Right hindlimb (tissue), 1 donor: ENCODE data around the gene ALX4.

ENCODE experiments used
- DNase-seq: peaks from one replicate; pipeline ENCODE4 v3.0.0-alpha.2; 2018

The ALX4 gene

GRCh38 chr11:44309478-44310205, at the start of gene ALX4:
TSS of gene ALX4 (minus strand) at chr11:44310139. CDS start at chr11:44310062, 77 bp downstream.
- peak; percentile 88 for DNase-seq

GRCh38 chr11:44359162-44359561, 49.2 kb upstream of the ALX4 start:
- peak; percentile 54 for DNase-seq

DNA sequence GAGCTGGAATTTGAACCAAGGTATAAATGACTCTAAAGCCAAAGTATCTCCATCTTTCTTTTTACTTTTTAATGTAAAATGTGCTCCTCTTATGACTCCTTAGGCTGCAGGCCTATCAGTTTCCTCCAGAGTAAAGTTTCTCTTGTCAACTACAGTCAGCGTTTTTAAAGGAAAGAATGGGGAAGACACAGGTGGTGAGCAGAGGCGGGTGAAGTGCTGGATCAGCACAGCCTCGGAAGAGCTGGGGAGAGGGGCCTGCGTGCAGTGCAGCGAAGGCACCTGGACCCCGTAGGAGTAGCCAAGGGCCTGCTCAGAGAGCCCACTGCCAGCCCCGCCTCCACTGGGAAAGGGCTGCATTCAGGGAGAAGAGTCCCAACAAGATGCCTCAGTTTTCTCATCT, 48.8 kb upstream of the ALX4 start:
- DNase-seq, result no peak

DNA sequence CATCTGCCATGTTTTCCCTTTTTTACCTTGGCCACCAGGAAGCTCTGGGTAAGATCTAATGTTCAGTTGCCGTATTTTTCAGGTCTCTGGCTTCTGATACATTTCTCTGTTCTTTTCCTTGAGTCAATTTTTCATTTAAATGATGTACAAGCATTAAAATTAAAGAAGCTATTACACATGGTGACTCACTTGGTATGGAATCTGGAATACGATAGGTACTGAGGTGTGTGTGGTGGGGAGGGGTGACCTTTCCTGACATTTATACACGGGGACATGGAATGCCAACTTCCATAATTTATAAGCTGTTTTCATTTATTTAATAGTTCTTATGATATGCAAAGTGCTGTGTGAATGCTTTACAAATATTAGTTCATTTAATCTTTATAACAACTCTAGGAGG, 47.8 kb upstream of the ALX4 start:
- DNase-seq, result no peak

DNA sequence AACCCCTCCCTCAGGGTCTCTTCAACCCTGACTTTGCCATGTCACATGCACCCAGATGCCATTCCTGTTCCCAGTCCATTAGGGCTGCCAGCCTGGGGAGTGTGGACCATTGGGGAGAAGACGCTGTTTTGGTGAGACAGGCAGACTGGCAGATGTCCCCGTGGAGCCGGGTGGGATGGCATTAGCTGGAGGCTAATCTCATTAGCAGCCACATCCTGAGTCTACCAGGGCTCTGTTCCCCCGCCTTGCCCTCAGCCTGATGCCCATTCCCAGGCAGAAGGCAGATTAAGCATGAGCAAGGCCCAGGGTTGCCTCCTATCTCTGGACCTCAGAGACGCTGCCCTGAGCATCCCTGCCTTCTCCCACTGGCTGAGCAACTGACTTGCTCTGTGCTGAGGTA, 46.4 kb upstream of the ALX4 start:
- no peak for DNase-seq

GRCh38 chr11:44351898-44352498, 42.1 kb upstream of the ALX4 start:
- DNase-seq, result no peak

DNA sequence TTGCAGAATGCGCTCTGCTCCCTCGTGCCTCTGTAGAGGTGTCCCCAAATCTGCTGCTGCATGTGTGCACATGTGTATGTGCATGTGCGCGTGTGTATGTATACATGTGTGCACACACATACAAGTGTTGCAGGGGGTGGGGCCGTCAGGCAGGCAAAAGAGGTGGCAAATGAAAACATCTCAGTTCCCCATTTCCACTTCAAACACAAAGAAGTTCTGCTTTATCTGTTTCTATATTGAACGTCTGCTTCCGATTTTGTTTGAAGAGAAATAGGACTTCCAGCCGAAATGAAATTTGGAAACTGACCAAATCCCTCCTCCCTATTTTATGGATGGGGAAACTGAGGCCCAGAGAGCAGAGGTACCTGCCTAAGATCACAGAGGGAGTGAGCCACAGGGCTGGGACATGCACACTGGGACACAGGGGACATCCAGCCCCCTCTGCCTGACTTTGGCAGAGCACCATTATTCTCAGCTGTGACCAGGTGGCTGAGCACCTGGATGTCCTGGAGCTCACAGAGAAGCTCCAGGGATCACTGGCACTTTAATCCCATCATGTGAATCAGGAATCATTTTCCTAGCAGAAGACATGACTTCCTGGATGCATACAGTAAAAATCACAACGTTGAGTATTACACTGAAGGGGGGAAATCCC, 41.2 kb upstream of the ALX4 start:
- no peak for DNase-seq

GRCh38 chr11:44349328-44349727, 39.4 kb upstream of the ALX4 start:
- no peak for DNase-seq

DNA sequence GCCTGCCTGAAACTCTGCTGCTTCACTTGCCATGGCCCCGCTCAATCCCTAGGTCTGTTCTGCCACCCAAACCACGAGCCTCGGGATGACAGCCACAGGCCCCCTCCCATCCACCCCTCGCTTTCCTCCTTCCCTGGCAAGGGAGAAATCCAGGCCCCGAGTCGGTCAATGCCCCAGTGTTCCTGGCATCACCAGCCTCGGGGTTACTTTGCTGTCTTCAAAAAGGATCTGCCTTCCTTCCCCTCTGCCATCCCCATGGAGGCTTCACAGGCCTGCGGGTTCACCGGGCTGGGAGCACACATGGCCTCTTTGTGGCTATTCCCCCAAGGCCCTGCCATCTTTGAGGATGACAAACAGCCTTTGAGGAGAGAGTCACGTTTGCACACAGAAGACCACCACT, 38.8 kb upstream of the ALX4 start:
- DNase-seq, result no peak

DNA sequence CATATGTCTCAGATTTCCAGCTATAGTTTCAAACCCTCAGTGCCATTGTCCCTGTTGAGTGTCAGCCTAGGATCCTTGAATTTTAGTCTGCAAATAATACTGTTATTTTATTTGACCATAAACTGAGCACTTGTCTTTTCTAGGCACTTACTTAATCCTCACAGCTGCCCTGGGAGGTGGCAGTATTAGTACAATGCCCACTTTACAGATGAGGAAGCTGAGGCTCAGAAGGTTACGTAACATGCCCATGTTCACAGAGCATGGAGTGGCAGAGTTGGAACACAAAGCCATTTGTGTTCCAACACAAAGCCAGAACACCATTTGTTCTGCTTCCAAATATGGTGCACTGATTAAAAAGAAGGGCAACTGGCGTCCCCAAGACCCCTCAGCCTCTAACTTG, 38.2 kb upstream of the ALX4 start:
- DNase-seq, result no peak

DNA sequence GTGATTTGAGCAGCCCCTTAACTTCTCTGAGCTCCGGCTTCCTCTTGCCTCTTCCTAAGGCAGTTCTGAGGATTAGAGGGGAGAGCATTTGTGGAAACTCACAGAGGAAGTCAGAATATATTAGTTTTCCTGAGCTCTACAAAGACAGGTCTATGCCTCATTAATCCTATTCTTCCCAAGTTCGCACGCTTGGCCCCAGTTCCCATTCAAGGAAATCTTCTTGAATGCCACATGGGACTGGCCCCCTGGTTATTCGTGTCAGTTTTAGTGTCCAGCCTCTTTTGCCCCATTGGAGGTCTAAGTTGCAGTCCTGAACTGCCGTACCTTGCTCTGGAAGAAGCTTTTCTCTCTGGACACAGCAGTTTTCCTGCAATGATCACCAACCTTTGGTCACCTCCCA, 37.6 kb upstream of the ALX4 start:
- no peak for DNase-seq

GRCh38 chr11:44346983-44347382, 37.0 kb upstream of the ALX4 start:
- no peak for DNase-seq

- no peak for DNase-seq
These were observed 35.8 kb upstream of the ALX4 start for GRCh38 chr11:44345781-44346180.

GRCh38 chr11:44344921-44345320, 35.0 kb upstream of the ALX4 start:
- DNase-seq, result no peak

GRCh38 chr11:44344423-44344820, 34.5 kb upstream of the ALX4 start:
- no peak for DNase-seq

- DNase-seq, result no peak
These were observed 34.0 kb upstream of the ALX4 start for GRCh38 chr11:44343778-44344422.

DNA sequence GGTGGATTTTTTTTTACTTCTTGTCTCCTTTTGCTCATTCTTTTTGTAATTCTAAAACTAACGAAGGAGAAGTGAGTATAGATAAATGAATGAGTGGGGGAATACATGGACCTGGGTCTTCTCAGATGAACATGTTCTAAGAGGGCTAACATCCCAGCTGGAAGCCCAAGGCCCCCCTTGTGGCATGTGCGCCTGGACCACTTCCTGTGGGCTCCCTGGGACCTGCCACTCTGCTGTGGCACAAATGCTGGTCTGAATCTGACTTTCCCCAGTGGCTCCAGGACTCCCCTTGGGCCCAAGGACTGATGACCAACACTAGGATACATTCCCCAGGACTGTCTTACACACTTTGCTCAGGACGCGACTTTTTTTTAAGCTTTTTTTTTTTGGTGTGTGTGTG, 32.7 kb upstream of the ALX4 start:
- no peak for DNase-seq

GRCh38 chr11:44340656-44341055, 30.7 kb upstream of the ALX4 start:
- DNase-seq, result no peak

DNA sequence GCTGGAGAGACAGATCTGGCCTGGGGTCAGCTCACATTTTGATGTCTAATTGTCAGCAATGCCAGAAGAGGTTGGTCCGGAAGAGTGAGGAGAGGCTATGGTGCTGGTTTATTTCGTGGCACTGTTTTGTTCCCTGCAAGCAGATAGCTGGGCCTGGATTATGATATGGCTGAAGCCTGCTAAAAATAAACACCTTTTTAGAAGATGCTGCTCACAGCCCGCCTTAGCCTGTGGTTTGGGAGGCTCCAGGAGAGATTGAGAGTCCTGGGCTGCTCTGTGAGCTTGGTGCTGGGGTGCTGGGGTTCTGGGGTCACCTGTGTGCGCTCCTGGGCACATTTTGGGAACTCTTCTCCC, 29.6 kb upstream of the ALX4 start:
- DNase-seq, result no peak

DNA sequence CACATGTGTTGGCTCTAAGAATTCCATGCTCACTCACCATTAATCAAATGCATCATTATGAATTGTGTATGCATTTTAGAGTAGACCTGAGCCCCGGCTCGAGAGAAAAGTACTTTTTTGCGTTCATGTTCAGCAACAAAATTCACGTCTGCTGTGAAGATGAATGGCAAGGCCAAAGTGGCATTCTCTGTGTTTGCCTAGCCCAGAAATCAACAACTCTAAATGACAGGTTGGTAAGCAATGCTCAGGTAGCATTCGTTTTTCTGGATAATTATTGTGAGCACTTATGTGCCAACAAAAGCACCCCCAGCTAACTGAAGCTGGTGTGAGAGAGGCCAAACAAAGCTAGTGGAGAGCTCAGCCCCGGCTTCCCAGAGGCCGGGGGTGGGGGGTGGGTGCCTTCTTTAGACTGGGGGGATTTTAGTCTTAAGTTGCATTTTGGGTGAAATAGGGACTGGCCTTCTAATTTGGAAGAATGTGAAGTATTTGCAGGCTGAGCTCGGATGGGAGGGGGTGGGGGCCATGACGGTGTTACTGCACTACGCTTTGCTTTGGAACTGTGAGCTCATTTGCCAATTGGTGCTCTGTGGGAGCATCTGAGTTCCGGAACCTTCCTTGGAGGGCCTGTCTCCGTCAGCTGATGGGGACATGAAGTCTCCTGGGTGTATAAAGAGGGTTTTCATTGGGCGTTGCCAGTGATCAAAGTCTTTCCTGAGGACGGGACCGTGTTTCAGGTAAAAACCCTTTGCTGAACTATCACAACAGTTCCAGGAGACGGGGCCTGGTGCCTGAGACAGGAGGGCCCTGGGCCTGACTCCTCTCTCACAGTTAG, 29.0 kb upstream of the ALX4 start:
- no peak for DNase-seq

- no peak for DNase-seq
These were observed 28.1 kb upstream of the ALX4 start for GRCh38 chr11:44338026-44338425.

DNA sequence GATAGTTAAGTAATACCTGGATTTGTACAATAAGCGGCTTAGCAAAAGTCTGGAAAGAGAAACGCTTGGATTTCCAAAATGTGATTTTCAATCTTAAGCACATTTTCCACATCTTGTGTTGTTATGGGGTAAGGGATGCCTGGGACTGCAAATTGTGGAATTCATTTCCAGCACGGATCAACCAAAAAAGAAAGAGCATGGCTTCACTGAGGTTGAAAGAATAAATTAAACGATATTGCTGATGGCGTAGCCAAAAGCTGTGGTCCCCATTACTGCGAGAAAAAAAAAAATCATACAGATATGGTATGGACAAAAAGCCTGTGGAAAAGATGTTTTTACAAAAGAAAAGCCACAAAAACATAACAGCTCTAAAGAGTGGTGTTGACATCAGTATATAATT, 26.0 kb upstream of the ALX4 start:
- no peak for DNase-seq
